Transverse colon (tissue), 4 donors: ENCODE results near the gene DOCK7.
A peak's percentile ranks its signal among the peaks of the same experiment; 100 is the strongest.

Source experiments
- CTCF ChIP-seq, 5 experiments: fragments of 200-600 bp in 3 of 5; fragments of 450-650 bp in 2 of 5; sonication (generic) in 3 of 5; IDR thresholded peaks; 1 replicate in 2 of 5; 2 replicates in 3 of 5; pipeline ENCODE4 v1.5.1; 2016 to 2017; ENCODE audit warnings: antibody characterized with exemption in 5 of 5, inconsistent platforms in 3 of 5, mild to moderate bottlenecking in 2 of 5, moderate library complexity in 1 of 5
- EP300 ChIP-seq: sonication (generic); formaldehyde crosslinking; IDR thresholded peaks from one replicate; pipeline ENCODE4 v1.6.1; 2017; ENCODE audit warnings: antibody characterized with exemption, low read depth
- POLR2A ChIP-seq: fragments of 450-650 bp; IDR thresholded peaks from one replicate; pipeline ENCODE4 v1.6.1; 2016; ENCODE audit warnings: antibody characterized with exemption, mild to moderate bottlenecking, moderate library complexity
- POLR2AphosphoS5 ChIP-seq, 3 donors: sonication (generic); formaldehyde crosslinking; IDR thresholded peaks; one replicate each; pipeline ENCODE4 v1.6.1; 2016; ENCODE audit warnings: antibody characterized with exemption in 3 of 3

GRCh38 chr1:62508187-62508758 lies 179.9 kb downstream of the DOCK7 start:
- no peak for TF ChIP-seq POLR2A
- peak; percentile 28 to 53 (median 46) for TF ChIP-seq CTCF (IDR thresholded peaks at IDR 0.05)
- TF ChIP-seq POLR2AphosphoS5 (IDR thresholded peaks at IDR 0.05) = no peak
- TF ChIP-seq EP300 = no peak
